Peyer's patch (tissue), 4 donors: ENCODE results near the gene TP73.

ENCODE experiments used
- CTCF ChIP-seq, 6 experiments: fragments of 450-650 bp in 4 of 6; fragments of 200-600 bp in 2 of 6; sonication (generic) in 1 of 6; IDR thresholded peaks; one replicate each; pipeline ENCODE4 v1.5.1; 2017 to 2019; ENCODE audit warnings: antibody characterized with exemption in 6 of 6, mild to moderate bottlenecking in 3 of 6, moderate library complexity in 1 of 6
- POLR2A ChIP-seq, 2 donors: fragments of 450-650 bp; IDR thresholded peaks; one replicate each; pipeline ENCODE4 v1.5.1; 2017; ENCODE audit warnings: antibody characterized with exemption in 2 of 2, mild to moderate bottlenecking in 2 of 2, moderate library complexity in 2 of 2

- TF ChIP-seq CTCF (IDR thresholded peaks at IDR 0.05) (no peak), POLR2A (IDR thresholded peaks at IDR 0.05) (no peak)
Observed at GRCh38 chr1:3783651-3784474, 131.5 kb downstream of the TP73 start.
